NCI-H510A (cell line): ENCODE measurements around the gene SEC61A1.

Source experiments
- DNase-seq: peaks from one replicate; lab custom pipeline; 2025; lab: John Stamatoyannopoulos, UW

SEC61A1 gene

GRCh38 chr3:128077665-128078064, 25.4 kb downstream of the SEC61A1 start:
- DNase-seq: no peak

DNA sequence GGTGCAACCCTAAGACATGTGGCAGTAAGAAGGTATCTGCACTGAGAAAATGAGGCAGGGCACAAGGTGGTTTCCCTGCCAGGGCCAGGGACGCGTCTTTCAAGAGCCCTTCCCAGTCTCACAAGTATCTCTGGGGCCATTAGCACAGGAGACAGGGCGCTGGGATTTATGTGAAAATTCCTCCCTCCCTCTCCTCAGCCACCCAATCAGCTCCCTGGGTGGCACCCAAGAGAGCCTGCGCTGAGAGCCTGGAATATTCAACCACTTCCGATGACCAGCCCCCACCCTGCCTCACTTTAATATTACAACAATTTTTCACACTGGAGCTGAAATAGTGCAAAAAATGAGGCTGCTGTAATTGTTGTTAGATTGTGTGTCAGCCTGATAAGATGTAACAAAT, 26.1 kb downstream of the SEC61A1 start:
- DNase-seq: peak; percentile 31

- DNase-seq: no peak
These were observed 26.6 kb downstream of the SEC61A1 start for GRCh38 chr3:128078875-128079274.

DNA sequence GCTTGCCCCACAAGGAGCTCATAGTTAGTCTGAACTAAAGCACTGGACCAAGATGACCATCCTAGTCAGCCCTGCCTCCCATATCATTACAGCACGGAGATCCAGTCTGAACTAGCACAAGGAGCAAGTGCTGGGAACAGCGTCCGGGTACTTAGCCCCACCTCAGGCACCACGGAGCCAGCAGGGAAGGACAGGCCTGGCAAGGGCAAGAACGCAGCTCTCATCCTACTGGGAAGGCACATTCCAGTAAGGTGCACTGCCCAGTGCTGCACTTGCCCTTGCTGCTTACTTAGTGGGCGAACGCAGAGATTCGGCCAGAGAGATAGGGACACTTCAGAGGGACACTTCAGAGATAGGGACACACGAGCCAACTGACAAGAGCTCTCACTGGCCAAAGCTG, 27.6 kb downstream of the SEC61A1 start:
- no peak for DNase-seq

- no peak for DNase-seq
These were observed 28.3 kb downstream of the SEC61A1 start for GRCh38 chr3:128080323-128081080.

DNA sequence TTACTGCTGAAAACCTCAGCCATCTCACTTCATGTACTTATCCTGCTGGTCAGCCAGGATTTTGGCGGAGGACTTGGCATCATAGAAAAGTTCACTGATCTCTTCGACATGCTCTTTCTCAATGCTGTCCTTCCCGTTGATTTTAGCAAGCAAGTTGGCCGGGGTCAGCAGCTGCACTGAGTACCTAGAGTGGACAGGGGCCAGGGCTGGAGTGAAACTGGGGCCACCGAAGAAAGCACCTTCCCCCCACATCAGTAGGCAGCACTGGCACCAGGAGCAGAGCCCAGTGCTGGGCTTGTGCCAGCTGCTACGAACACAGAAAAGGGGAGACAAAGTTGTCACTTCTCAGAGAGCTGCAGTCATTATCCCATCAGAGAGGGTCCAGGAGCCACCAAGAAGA, 29.0 kb downstream of the SEC61A1 start:
- DNase-seq: no peak

DNA sequence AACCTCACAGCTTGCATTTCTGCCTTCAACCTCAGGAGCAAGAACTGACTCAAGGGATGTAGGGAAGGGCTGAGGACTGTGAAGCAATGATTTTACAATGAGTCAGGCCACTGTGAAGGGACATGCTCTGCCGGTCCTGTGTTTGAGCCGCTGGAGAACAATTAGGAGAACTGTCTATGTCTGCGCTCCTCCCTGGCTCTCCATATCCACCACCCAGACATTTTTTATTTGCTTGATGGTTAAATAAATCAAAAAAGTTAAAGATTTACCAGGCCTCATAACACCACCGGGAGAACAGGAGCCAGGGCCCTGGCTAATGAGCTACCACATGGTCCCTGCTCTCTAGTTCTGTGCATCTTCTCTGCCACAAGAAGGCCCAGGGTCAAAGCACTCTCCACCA, 29.6 kb downstream of the SEC61A1 start:
- DNase-seq: no peak

- no peak for DNase-seq
These were observed 30.3 kb downstream of the SEC61A1 start for GRCh38 chr3:128082546-128082945.

GRCh38 chr3:128083396-128083795, 31.2 kb downstream of the SEC61A1 start:
- DNase-seq: no peak

DNA sequence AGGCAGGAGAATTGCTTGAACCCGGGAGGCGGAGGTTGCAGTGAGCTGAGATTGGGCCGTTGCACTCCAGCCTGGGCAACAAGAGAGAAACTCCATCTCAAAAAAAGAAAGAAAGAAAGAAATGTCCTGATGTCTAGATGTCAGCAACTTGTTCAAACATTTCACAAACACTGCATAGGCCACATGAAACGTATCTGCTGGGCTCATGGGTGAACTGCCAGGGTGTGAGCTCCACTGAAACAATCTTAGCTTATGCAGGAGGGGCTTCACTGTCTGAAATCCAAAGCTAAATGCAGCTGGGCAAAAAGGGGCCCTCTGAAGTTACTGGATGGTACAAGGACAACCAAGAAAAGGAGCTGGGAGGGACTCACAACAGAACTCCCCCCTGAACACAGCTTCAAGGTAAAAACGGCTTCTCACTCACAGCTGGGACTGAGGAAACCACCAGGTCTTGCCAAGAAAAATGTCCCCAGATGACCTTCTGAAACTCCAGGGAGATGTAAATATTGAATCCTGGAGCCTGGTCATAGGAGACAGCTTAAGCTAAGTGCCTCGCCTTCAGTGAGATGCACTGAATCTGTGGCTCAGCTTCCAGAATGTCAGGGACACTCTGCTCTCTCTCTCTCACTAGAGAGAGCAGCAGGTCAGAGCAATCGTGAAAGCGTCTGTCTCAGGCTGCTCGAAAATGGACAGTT, 31.9 kb downstream of the SEC61A1 start:
- DNase-seq: no peak

- no peak for DNase-seq
These were observed 32.4 kb downstream of the SEC61A1 start for GRCh38 chr3:128084675-128085021.

- no peak for DNase-seq
These were observed 36.9 kb downstream of the SEC61A1 start for GRCh38 chr3:128089135-128089534.

DNA sequence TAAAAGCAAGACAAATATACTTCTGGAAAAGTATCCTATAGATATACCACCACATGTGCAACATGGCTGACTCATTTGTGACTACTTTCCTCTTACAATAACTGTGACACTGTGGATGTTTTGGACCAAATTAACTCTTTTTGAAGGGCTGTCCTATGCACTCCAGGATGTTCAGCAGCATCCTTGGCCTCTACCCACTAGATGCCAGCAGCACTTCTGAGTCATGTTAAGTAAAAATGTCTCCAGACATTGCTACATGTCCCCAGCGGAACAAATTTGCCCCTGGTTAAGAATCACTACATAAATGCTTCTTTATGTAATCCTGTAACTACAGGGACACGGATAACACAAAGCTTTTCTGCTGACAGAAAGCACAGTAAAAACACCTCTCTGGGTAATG, 39.3 kb downstream of the SEC61A1 start:
- DNase-seq: no peak

DNA sequence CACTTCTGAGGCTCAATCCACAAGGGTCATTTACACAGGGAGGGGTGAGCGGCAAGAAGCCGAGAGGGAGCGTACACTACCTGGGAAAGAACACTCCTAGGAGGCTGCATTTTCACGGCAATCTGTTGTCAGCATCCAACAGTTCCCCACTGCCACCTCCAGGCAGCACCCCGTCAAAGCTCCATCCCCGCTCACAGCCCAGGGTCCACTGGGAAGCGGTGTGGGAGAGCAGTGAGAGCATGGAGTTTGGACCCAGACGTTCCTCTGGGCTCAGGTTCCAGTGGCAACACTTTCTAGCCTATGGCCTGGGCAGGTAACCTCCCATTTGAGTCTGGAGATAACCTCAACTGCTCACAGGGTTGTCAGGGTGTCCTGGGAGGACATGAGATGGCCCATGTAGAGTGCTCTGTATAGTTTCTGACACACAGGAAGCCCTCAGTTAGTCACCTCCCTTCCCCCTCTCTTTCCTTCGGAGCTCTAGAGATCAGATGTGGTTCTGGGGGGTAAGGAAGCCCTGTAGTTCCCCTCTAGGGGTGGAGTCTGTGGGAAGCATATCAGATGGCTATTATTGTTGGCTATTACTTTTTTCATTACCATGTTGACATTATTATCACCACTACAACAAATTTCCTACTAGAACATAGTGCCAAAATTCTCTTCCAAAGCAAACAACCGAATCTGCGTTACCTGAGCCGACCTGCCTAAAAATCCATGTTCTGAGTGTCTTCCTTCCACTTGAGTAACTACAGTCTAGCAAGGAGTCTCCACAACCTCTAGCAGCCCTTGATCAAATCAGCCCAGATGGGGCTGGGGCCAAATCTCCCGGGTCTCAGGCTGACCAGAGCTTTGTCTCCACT, 42.3 kb downstream of the SEC61A1 start:
- no peak for DNase-seq

- DNase-seq: peak; percentile 16
These were observed 43.0 kb downstream of the SEC61A1 start for GRCh38 chr3:128095222-128095703.

- DNase-seq: no peak
These were observed 46.0 kb downstream of the SEC61A1 start for GRCh38 chr3:128098234-128098633.

- DNase-seq: no peak
These were observed 47.9 kb downstream of the SEC61A1 start for GRCh38 chr3:128100161-128100560.

- no peak for DNase-seq
These were observed 48.4 kb downstream of the SEC61A1 start for GRCh38 chr3:128100638-128101037.

GRCh38 chr3:128103136-128103676, 51.0 kb downstream of the SEC61A1 start:
- no peak for DNase-seq

- no peak for DNase-seq
These were observed 55.6 kb downstream of the SEC61A1 start for GRCh38 chr3:128107834-128108233.

- DNase-seq: no peak
These were observed 58.9 kb downstream of the SEC61A1 start for GRCh38 chr3:128111147-128111546.

- DNase-seq: no peak
These were observed 60.2 kb downstream of the SEC61A1 start for GRCh38 chr3:128112357-128112968.
